Natural killer cell (primary cell): ENCODE results near the gene COG5. TPM values are rescaled to one million over a fixed set of nuclear protein-coding genes. Genes with fewer than 3 reads are reported as not detected.

Experiments used
- ATAC-seq, 3 donors: fragments of 150-1000 bp in 2 of 3; fragments of 200-7000 bp in 1 of 3; cut with Tn5 transposase; 1 replicate in 1 of 3; 2 replicates in 2 of 3; pipeline ENCODE4 v1.10.0; 2021; ENCODE audit warnings: mild to moderate bottlenecking in 2 of 3, moderate library complexity in 2 of 3
- DNase-seq, 2 donors: peaks; one replicate each; pipeline versions ENCODE4 v3.0.0 to v3.0.0-alpha.2; 2013 to 2021; ENCODE audit warnings: mixed read lengths in 1 of 2
- H3K27ac ChIP-seq: one replicate; pipeline ENCODE4 v1.5.1; 2013; ENCODE audit warnings: mild to moderate bottlenecking, low read length
- H3K27me3 ChIP-seq: one replicate; pipeline ENCODE4 v1.6.1; 2013; ENCODE audit warnings: low read length; ENCODE audit not compliant: control insufficient read depth, insufficient read depth
- H3K36me3 ChIP-seq: one replicate; pipeline ENCODE4 v1.6.1; 2013; ENCODE audit warnings: low read length; ENCODE audit not compliant: control insufficient read depth, insufficient read depth
- H3K4me1 ChIP-seq: one replicate; pipeline ENCODE4 v1.6.1; 2013; ENCODE audit warnings: low read length; ENCODE audit not compliant: control insufficient read depth, insufficient read depth
- H3K4me3 ChIP-seq: one replicate; pipeline ENCODE4 v1.5.1; 2013; ENCODE audit warnings: low read length
- H3K9me3 ChIP-seq: one replicate; pipeline ENCODE4 v1.6.1; 2013; ENCODE audit warnings: low read length; ENCODE audit not compliant: control insufficient read depth, insufficient read depth
- H3K27ac Mint-ChIP-seq, 2 donors: one replicate each; pipeline ENCODE4 v1.8.0; 2022; ENCODE audit warnings: mild to moderate bottlenecking in 2 of 2, mixed read lengths in 2 of 2, moderate library complexity in 1 of 2
- H3K27me3 Mint-ChIP-seq, 2 donors: one replicate each; pipeline ENCODE4 v1.8.0; 2022; ENCODE audit warnings: low read depth in 2 of 2, mixed read lengths in 2 of 2
- H3K36me3 Mint-ChIP-seq: one replicate; pipeline ENCODE4 v1.8.0; 2022; ENCODE audit warnings: mixed read lengths
- H3K4me1 Mint-ChIP-seq, 2 donors: one replicate each; pipeline ENCODE4 v1.8.0; 2022; ENCODE audit warnings: mixed read lengths in 2 of 2
- H3K4me3 Mint-ChIP-seq: one replicate; pipeline ENCODE4 v1.8.0; 2022; ENCODE audit warnings: mild to moderate bottlenecking, moderate library complexity, mixed read lengths
- H3K9me3 Mint-ChIP-seq, 2 donors: one replicate each; pipeline ENCODE4 v1.8.0; 2022; ENCODE audit warnings: mixed read lengths in 2 of 2
- WGBS: methylation state at CpG from one replicate; pipeline ENCODE4 v1.1.7; 2013; ENCODE audit warnings: missing lambda C conversion rate; ENCODE audit not compliant: insufficient coverage; 5-methylcytosine and 5-hydroxymethylcytosine counted together
- intact Hi-C: fragments of 100-400 bp; cut with micrococcal nuclease; formaldehyde crosslinking; loops from one replicate; pipeline ENCODE4 v1.14.2; 2022
- total RNA-seq, 4 donors: library from RNA; stranded (reverse); fragments of 120-200 nt in 1 of 4; gene quantifications; one replicate each; pipeline versions ENCODE4 v1.2.3 to v1.2.4, GENCODE V29; 2013 to 2022
- TF ChIP-seq, protein P1 (sequence below): fragments of 200-600 bp; IDR thresholded peaks from one replicate; pipeline ENCODE4 v1.8.0; 2022; ENCODE audit warnings: antibody characterized with exemption

COG5 gene
- total RNA-seq, 3 donors from 2014 or later (not counting 1 experiment from before 2014, with no cell fraction given): 49.2 to 54.6 (median 54.2) TPM

DNA sequence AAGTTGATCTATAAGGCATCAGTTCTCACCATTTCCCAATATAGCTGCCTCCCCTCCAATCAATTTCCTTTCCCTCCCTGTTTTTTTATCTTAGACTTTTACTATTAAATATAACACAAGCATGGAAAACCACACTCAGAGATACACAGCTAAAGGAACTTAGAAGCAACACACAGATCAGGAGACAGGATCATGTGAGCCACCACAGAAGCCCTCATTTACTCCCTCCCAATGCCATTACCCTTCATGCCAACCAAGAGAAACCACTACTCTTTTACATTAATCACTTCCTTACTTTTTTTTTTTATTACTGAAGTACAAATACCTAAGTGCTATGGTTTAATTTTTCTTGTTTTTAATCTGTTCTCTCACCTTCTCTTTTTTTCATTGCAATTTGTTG is 33.0 kb downstream of the COG5 start:
- no peak for ATAC-seq
- Histone ChIP-seq H3K27ac (no peak overlapping the region), H3K9me3 (no peaks in the 10 kb centered on the region), H3K27me3 (no peaks in the 10 kb centered on the region), H3K4me1 (no peaks in the 10 kb centered on the region), H3K4me3 (no peak overlapping the region), H3K36me3 (peaks cover 8% of the 10 kb centered on the region)
- Mint-ChIP-seq H3K9me3 (peaks cover 0 to 4% of the 10 kb centered on the region in 2 donors), H3K27me3 (no peaks in the 10 kb centered on the region), H3K36me3 (peaks cover 22% of the 10 kb centered on the region), H3K27ac (no peak overlapping the region), H3K4me1 (peaks cover 31 to 32% of the 10 kb centered on the region in 2 donors), H3K4me3 (no peak overlapping the region)
- TF ChIP-seq, protein P1, sequence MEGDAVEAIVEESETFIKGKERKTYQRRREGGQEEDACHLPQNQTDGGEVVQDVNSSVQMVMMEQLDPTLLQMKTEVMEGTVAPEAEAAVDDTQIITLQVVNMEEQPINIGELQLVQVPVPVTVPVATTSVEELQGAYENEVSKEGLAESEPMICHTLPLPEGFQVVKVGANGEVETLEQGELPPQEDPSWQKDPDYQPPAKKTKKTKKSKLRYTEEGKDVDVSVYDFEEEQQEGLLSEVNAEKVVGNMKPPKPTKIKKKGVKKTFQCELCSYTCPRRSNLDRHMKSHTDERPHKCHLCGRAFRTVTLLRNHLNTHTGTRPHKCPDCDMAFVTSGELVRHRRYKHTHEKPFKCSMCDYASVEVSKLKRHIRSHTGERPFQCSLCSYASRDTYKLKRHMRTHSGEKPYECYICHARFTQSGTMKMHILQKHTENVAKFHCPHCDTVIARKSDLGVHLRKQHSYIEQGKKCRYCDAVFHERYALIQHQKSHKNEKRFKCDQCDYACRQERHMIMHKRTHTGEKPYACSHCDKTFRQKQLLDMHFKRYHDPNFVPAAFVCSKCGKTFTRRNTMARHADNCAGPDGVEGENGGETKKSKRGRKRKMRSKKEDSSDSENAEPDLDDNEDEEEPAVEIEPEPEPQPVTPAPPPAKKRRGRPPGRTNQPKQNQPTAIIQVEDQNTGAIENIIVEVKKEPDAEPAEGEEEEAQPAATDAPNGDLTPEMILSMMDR: no peak
- DNase-seq: no peak
- intact Hi-C loops: no loop called here

DNA sequence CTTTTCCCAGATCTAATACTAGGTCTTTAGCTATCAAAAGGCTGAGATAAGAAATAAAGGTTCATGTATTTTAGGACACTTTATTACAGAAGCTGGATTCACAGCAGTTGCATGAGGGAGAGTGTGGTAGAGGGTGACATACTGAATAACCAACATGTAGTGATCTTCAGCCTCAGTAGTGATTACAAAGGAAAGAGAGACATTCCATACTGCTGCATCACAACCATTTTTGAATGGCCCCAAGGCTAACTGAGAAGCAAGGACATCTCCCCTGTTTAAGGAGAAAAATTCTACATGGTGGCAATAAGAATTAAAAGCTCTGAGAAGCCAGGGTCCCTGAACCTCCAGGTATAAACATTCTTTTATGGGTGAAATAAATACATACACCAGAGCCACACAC is 35.3 kb downstream of the COG5 start:
- Mint-ChIP-seq H3K36me3 (peaks cover 12% of the 10 kb centered on the region), H3K4me3 (no peak overlapping the region), H3K27ac (no peak overlapping the region), H3K4me1 (peaks cover 16% of the 10 kb centered on the region in 2 donors), H3K9me3 (no peaks in the 10 kb centered on the region), H3K27me3 (no peaks in the 10 kb centered on the region)
- DNase-seq (no peak), ATAC-seq (no peak)
- no peaks in the 10 kb centered on the region for H3K4me1 ChIP-seq
- peaks cover 12% of the 10 kb centered on the region for H3K36me3 ChIP-seq
- TF ChIP-seq, protein P1: no peak
- intact Hi-C loops: no loop called here
- no peak overlapping the region for H3K4me3 ChIP-seq
- H3K9me3 ChIP-seq: no peaks in the 10 kb centered on the region
- H3K27ac ChIP-seq: no peak overlapping the region
- H3K27me3 ChIP-seq: no peaks in the 10 kb centered on the region

DNA sequence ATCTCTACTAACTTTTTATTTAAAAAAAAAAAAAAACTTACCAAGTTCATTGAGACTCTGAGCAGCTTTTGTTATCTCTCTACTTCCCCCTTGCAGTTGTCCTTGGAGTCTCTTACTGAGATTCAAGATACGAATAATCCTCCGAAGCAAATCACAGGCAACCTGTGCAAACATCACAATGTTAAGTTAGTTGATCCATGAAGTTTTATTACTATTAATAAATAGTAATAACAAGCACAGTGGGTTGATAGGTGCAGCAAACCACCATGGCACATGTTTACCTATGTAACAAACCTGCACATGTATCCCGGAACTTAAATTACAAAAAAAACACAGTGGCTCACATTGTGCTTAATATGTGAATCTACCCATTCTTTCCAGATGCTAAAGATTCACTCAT is 36.5 kb downstream of the COG5 start:
- H3K27me3 ChIP-seq: no peaks in the 10 kb centered on the region
- H3K36me3 Mint-ChIP-seq: peaks cover 12% of the 10 kb centered on the region
- DNase-seq (no peak), ATAC-seq (no peak)
- peaks cover 8 to 14% of the 10 kb centered on the region in 2 donors for H3K4me1 Mint-ChIP-seq
- H3K4me3 ChIP-seq: no peak overlapping the region
- 100% methylated on average over 3 of the region's 3 CpGs for WGBS
- intact Hi-C loops: no loop called here
- peaks cover 18% of the 10 kb centered on the region for H3K36me3 ChIP-seq
- H3K27me3 Mint-ChIP-seq: no peaks in the 10 kb centered on the region
- H3K27ac Mint-ChIP-seq: no peak overlapping the region
- H3K9me3 ChIP-seq: no peaks in the 10 kb centered on the region
- no peak overlapping the region for H3K27ac ChIP-seq
- H3K4me1 ChIP-seq: no peaks in the 10 kb centered on the region
- no peaks in the 10 kb centered on the region for H3K9me3 Mint-ChIP-seq
- H3K4me3 Mint-ChIP-seq: no peak overlapping the region
- TF ChIP-seq, protein P1: no peak

DNA sequence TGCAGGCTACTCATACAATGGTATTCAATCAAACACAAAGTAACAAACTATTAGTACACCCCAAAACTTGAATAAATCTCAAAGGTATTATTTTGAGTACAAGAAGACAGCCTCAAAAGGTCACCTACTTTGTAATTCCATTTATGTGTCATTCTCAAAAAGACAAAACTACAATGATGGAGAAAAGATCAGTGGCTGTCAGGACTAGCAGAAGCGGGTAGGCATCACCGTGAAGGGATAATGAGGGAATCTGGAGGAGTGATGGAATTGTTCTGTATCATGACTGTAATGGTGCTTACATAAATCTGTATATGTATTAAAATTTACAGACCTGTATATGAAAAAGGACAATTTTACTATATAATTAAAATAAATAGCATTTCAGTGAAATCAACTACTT is 37.0 kb downstream of the COG5 start:
- H3K27me3 ChIP-seq: no peaks in the 10 kb centered on the region
- Mint-ChIP-seq H3K4me1 (peaks cover 8 to 17% of the 10 kb centered on the region in 2 donors), H3K4me3 (no peak overlapping the region), H3K27ac (no peak overlapping the region), H3K36me3 (peaks cover 12% of the 10 kb centered on the region), H3K9me3 (no peaks in the 10 kb centered on the region), H3K27me3 (no peaks in the 10 kb centered on the region)
- peaks cover 18% of the 10 kb centered on the region for H3K36me3 ChIP-seq
- 92% methylated on average over 2 of the region's 2 CpGs for WGBS
- TF ChIP-seq, protein P1: no peak
- ATAC-seq: no peak
- DNase-seq: no peak
- no peak overlapping the region for H3K27ac ChIP-seq
- intact Hi-C loops: no loop called here
- no peaks in the 10 kb centered on the region for H3K9me3 ChIP-seq
- H3K4me1 ChIP-seq: no peaks in the 10 kb centered on the region
- no peak overlapping the region for H3K4me3 ChIP-seq
